Suprapubic skin (tissue), 4 donors: ENCODE data around the gene COG5. TPM values are rescaled to one million over a fixed set of nuclear protein-coding genes. Genes with fewer than 3 reads are reported as not detected.

Source experiments
- DNase-seq, 2 donors: peaks; one replicate each; pipeline ENCODE4 v3.0.0-alpha.2; 2019; ENCODE audit warnings: low spot score in 2 of 2
- H3K27ac ChIP-seq: fragments of 200-600 bp; sonication (generic); one replicate; pipeline ENCODE4 v1.5.1; 2019
- H3K27me3 ChIP-seq: fragments of 200-600 bp; sonication (generic); one replicate; pipeline ENCODE4 v1.5.1; 2019
- H3K36me3 ChIP-seq: fragments of 200-600 bp; sonication (generic); one replicate; pipeline ENCODE4 v1.5.1; 2019
- H3K4me1 ChIP-seq: fragments of 200-600 bp; sonication (generic); one replicate; pipeline ENCODE4 v1.5.1; 2019
- H3K4me3 ChIP-seq: fragments of 200-600 bp; sonication (generic); one replicate; pipeline ENCODE4 v1.5.1; 2019; ENCODE audit warnings: mild to moderate bottlenecking
- H3K9me3 ChIP-seq: fragments of 200-600 bp; sonication (generic); one replicate; pipeline ENCODE4 v1.5.1; 2019
- EP300 ChIP-seq: sonication (generic); formaldehyde crosslinking; IDR thresholded peaks from one replicate; pipeline ENCODE4 v1.6.1; 2017; ENCODE audit warnings: antibody characterized with exemption
- POLR2A ChIP-seq, 2 donors: fragments of 450-650 bp; IDR thresholded peaks; one replicate each; pipeline ENCODE4 v1.6.1; 2017; ENCODE audit warnings: antibody characterized with exemption in 2 of 2, mild to moderate bottlenecking in 2 of 2, moderate library complexity in 2 of 2
- POLR2AphosphoS5 ChIP-seq, 3 donors: sonication (generic); formaldehyde crosslinking; IDR thresholded peaks; one replicate each; pipeline ENCODE4 v1.6.1; 2017; ENCODE audit warnings: antibody characterized with exemption in 3 of 3
- WGBS: methylation state at CpG from one replicate; pipeline ENCODE4 v1.1.5; 2018; 5-methylcytosine and 5-hydroxymethylcytosine counted together
- total RNA-seq, 4 donors: library from RNA; depleted of rRNA; stranded (reverse); fragments of >200 nt; gene quantifications; one replicate each; pipeline ENCODE4 v1.1.0, GENCODE V29; 2016
- TF ChIP-seq, protein P1 (sequence below), 2 donors: fragments of 200-600 bp in 1 of 2; fragments of 450-650 bp in 1 of 2; sonication (generic) in 1 of 2; IDR thresholded peaks; one replicate each; pipeline ENCODE4 v1.5.1; 2016 to 2019; ENCODE audit warnings: antibody characterized with exemption in 2 of 2, mild to moderate bottlenecking in 1 of 2, moderate library complexity in 1 of 2

COG5 gene
- total RNA-seq, 4 donors from 2014 or later, result 31.1 to 60.1 (median 53.7) TPM

DNA sequence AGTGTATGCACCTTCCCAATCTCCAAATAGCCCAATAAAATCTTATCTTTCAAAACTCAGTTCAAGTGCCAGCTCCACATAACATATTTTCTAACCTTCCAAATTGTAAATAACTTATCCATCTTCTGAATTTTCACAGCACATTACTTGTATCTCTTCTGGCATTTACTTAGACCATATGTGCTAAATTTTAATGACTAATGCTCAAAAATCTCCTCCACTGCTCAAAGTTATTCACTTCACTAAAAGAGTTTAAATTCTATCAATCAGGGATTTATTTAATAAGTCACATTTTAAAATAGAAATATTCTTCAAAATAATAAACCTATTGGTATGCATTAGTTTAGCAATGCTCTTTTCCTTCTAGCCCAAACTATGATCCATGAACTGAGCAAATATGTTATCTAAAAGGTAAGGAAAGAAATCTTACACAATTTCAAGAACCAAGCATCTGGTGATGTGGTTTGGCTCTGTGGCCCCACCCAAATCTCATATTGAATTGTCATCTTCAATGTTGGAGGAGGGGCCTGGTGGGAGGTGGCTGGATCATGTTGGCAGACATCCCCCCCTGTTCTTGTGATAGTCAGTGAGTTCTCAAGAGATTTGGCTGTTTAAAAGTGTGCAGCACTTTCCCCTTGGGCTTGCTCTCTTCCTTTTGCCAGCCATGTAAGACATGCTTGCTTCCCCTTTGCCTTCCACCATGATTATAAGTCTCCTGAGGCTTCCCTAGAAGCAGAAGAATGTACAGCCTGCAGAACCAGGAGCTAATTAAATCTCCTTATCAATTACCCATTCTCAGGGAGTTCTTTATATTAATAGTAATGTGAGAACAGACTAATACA is 121.9 kb downstream of the COG5 start:
- H3K27ac ChIP-seq, result no peak overlapping the region
- no peaks in the 10 kb centered on the region for H3K4me1 ChIP-seq
- no peak overlapping the region for H3K4me3 ChIP-seq
- no peak for TF ChIP-seq POLR2AphosphoS5 (IDR thresholded peaks at IDR 0.05)
- TF ChIP-seq, protein P1, sequence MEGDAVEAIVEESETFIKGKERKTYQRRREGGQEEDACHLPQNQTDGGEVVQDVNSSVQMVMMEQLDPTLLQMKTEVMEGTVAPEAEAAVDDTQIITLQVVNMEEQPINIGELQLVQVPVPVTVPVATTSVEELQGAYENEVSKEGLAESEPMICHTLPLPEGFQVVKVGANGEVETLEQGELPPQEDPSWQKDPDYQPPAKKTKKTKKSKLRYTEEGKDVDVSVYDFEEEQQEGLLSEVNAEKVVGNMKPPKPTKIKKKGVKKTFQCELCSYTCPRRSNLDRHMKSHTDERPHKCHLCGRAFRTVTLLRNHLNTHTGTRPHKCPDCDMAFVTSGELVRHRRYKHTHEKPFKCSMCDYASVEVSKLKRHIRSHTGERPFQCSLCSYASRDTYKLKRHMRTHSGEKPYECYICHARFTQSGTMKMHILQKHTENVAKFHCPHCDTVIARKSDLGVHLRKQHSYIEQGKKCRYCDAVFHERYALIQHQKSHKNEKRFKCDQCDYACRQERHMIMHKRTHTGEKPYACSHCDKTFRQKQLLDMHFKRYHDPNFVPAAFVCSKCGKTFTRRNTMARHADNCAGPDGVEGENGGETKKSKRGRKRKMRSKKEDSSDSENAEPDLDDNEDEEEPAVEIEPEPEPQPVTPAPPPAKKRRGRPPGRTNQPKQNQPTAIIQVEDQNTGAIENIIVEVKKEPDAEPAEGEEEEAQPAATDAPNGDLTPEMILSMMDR (IDR thresholded peaks at IDR 0.05), result no peak
- no peak for TF ChIP-seq POLR2A (IDR thresholded peaks at IDR 0.05)
- TF ChIP-seq EP300, result no peak
- no peak for DNase-seq
- no peaks in the 10 kb centered on the region for H3K36me3 ChIP-seq
- H3K27me3 ChIP-seq, result no peaks in the 10 kb centered on the region
- no peaks in the 10 kb centered on the region for H3K9me3 ChIP-seq

DNA sequence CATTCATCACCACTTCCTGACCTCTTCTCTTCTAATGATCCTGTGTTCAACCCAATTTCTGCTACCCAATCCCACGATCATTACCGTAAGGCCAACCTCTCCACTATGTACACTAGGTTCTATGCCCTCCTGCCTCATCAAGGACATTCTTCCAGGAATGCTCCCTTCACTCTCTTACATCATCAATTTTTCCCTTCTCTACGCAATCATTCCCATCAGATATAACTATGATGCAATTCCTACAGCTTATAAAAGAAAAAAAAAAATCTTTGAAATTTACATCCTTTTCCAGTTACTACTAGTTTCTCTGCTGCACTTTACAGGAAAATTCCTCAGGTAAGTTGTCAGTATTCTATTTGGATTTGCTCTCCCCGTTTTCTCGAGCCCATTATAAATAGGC is 124.7 kb downstream of the COG5 start:
- H3K4me3 ChIP-seq, result no peak overlapping the region
- H3K4me1 ChIP-seq, result no peaks in the 10 kb centered on the region
- no peak for TF ChIP-seq EP300
- 93% methylated on average over 5 of the region's 5 CpGs for WGBS
- no peak for DNase-seq
- no peaks in the 10 kb centered on the region for H3K27me3 ChIP-seq
- no peaks in the 10 kb centered on the region for H3K36me3 ChIP-seq
- no peaks in the 10 kb centered on the region for H3K9me3 ChIP-seq
- no peak overlapping the region for H3K27ac ChIP-seq

DNA sequence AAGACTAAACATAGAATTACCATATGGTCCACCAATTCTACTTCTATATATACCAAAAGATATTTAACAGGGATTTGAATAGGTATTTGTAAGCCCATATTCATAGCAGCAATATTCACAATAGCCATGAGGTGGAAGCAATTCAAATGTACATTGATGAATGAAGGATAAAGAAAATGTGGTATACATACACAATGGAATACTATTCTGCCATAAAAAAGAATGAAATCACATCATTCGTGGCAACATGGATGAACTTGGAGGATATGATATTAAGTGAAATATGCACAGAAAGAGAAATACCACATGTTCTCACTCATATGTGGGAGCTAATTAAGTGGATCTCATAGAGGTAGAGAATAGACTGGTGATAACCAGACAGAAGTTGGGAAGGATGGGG is 128.0 kb downstream of the COG5 start:
- H3K36me3 ChIP-seq, result no peaks in the 10 kb centered on the region
- H3K27ac ChIP-seq, result no peak overlapping the region
- 96% methylated on average over 1 of the region's 1 CpG for WGBS
- no peak overlapping the region for H3K4me3 ChIP-seq
- no peak for TF ChIP-seq POLR2A (IDR thresholded peaks at IDR 0.05)
- TF ChIP-seq POLR2AphosphoS5 (IDR thresholded peaks at IDR 0.05), result no peak
- DNase-seq, result no peak
- no peaks in the 10 kb centered on the region for H3K4me1 ChIP-seq
- no peaks in the 10 kb centered on the region for H3K27me3 ChIP-seq
- H3K9me3 ChIP-seq, result peaks cover 6% of the 10 kb centered on the region

DNA sequence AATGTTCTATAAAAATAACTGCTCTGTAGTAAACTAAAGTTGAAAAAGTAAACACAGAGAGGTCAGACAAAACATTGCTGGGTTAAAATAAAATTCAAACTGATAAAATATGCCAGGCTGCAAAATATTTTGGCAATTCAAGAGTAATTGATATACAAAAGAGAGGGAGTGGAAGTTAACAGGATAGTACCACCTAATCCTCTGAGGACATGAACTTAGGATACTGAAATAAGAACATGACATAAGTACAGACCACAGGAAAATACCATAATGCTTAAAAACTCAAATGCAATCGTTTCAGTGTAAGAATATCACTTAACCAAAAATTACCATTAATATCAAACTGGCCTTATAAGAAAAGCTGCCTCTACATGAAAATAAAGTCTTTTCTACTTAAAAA is 131.5 kb downstream of the COG5 start:
- no peak overlapping the region for H3K4me3 ChIP-seq
- TF ChIP-seq POLR2AphosphoS5 (IDR thresholded peaks at IDR 0.05) (no peak), POLR2A (IDR thresholded peaks at IDR 0.05) (no peak), EP300 (no peak)
- TF ChIP-seq, protein P1 (IDR thresholded peaks at IDR 0.05), result no peak
- 83% methylated on average over 1 of the region's 1 CpG for whole genome bisulfite sequencing
- H3K36me3 ChIP-seq, result no peaks in the 10 kb centered on the region
- no peak for DNase-seq
- H3K4me1 ChIP-seq, result no peaks in the 10 kb centered on the region
- H3K27ac ChIP-seq, result no peak overlapping the region
- peaks cover 6% of the 10 kb centered on the region for H3K9me3 ChIP-seq
- no peaks in the 10 kb centered on the region for H3K27me3 ChIP-seq

DNA sequence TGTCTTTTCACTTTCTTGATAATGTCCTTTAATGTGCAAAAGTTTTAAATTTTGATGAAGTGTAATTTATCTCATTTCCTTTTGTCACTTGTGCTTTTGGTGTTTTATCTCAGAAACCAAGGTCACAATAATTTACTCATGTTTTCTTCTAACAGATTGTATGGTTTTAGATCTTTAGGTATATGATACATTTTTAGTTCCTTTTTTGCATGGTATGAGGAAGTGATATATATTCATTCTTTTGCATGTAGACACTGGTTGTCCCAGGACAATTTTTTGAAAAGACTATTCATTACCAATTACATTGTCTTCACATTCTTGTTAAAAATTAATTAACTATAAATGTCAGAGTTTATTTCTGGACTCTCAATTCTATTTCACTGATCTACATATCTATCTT is 133.7 kb downstream of the COG5 start:
- no peak overlapping the region for H3K4me3 ChIP-seq
- no peak overlapping the region for H3K27ac ChIP-seq
- H3K36me3 ChIP-seq, result no peaks in the 10 kb centered on the region
- DNase-seq, result no peak
- no peaks in the 10 kb centered on the region for H3K27me3 ChIP-seq
- peaks cover 6% of the 10 kb centered on the region for H3K9me3 ChIP-seq
- no peak for TF ChIP-seq POLR2AphosphoS5 (IDR thresholded peaks at IDR 0.05)
- TF ChIP-seq, protein P1 (IDR thresholded peaks at IDR 0.05), result no peak
- TF ChIP-seq EP300, result no peak
- no peak for TF ChIP-seq POLR2A (IDR thresholded peaks at IDR 0.05)
- H3K4me1 ChIP-seq, result no peaks in the 10 kb centered on the region

DNA sequence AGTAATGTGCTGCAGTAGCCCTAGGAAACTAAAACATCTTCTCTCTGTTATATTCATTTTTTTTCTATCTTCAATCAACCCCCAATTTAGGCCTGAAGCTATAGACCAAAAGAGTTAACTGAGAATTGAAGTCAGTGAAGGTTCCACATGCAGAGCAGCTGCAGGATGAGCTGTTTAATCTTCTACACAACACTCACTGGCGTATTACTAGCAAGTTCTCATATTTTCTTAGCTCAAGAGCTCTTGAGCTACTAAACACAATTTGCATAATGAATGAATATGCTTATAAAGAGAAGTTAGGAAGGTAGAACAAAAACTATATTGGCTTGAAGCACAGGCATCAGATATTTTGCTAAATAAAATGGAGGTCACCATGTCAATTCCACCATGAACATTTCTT is 135.1 kb downstream of the COG5 start:
- H3K36me3 ChIP-seq, result no peaks in the 10 kb centered on the region
- WGBS, result 100% methylated on average over 1 of the region's 1 CpG
- H3K9me3 ChIP-seq, result peaks cover 6% of the 10 kb centered on the region
- no peak overlapping the region for H3K4me3 ChIP-seq
- no peak for TF ChIP-seq POLR2A (IDR thresholded peaks at IDR 0.05)
- TF ChIP-seq POLR2AphosphoS5 (IDR thresholded peaks at IDR 0.05), result no peak
- no peak for TF ChIP-seq EP300
- TF ChIP-seq, protein P1 (IDR thresholded peaks at IDR 0.05), result no peak
- H3K27me3 ChIP-seq, result no peaks in the 10 kb centered on the region
- H3K27ac ChIP-seq, result no peak overlapping the region
- H3K4me1 ChIP-seq, result no peaks in the 10 kb centered on the region
- no peak for DNase-seq
